Measurements from ENCODE around the gene PLCB3. TPM values are rescaled to one million over a fixed set of nuclear protein-coding genes. Genes with fewer than 3 reads are reported as not detected.

Gene PLCB3
- total and polyA plus RNA-seq, 9 donors = 9.9 to 17.6 (median 12.9) TPM

GRCh38 chr11:64265176-64266160, 14.1 kb downstream of the PLCB3 start:
- Histone ChIP-seq H3K9me3 (replicated peaks; ENCODE audit: control insufficient read depth, low read depth, low read length) (no peaks in the 10 kb centered on the region), H3K4me3 (ENCODE audit: low read length) (no peak overlapping the region), H3K27me3 (ENCODE audit: control insufficient read depth, insufficient read depth, low read length) (no peaks in the 10 kb centered on the region), H3K4me1 (ENCODE audit: control insufficient read depth, insufficient read depth, low read length) (peaks cover 23% of the 10 kb centered on the region), H3K27ac (ENCODE audit: low read length) (no peak overlapping the region), H3K36me3 (ENCODE audit: control insufficient read depth, insufficient read depth, low read length) (peaks cover 58% of the 10 kb centered on the region)
- 88% methylated on average over 33 of the region's 35 CpGs for WGBS (ENCODE audit: insufficient coverage)
- DNase-seq = no peak

DNA sequence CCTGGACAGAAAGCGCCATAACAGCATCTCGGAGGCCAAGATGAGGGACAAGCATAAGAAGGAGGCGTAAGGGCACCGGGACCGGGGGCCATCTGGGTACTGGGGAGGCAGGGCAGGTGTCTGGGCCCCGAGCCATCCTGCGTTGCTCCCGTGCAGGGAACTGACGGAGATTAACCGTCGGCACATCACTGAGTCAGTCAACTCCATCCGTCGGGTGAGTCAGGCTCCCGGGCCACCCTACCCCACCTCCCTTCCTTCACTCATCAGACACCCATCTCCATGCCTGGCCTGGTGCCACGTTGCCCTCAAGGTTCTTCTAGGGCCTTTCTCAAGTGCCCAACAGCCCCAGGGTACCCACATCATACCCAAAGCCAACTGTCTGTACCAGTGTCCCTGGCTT, 15.0 kb downstream of the PLCB3 start:
- H3K4me1 ChIP-seq (ENCODE audit: control insufficient read depth, insufficient read depth, low read length) = peaks cover 25% of the 10 kb centered on the region
- WGBS (ENCODE audit: insufficient coverage) = 77% methylated on average over 13 of the region's 15 CpGs

GRCh38 chr11:64267207-64267945, 16.0 kb downstream of the PLCB3 start:
- DNase-seq = no peak
- Histone ChIP-seq H3K4me3 (ENCODE audit: low read length) (no peak overlapping the region), H3K27me3 (ENCODE audit: control insufficient read depth, insufficient read depth, low read length) (no peaks in the 10 kb centered on the region), H3K27ac (ENCODE audit: low read length) (peak overlapping the region; percentile 13), H3K9me3 (replicated peaks; ENCODE audit: control insufficient read depth, low read depth, low read length) (no peaks in the 10 kb centered on the region), H3K4me1 (ENCODE audit: control insufficient read depth, insufficient read depth, low read length) (peaks cover 34% of the 10 kb centered on the region), H3K36me3 (ENCODE audit: control insufficient read depth, insufficient read depth, low read length) (peaks cover 45% of the 10 kb centered on the region)
- WGBS (ENCODE audit: insufficient coverage) = 83% methylated on average over 14 of the region's 27 CpGs

More for the DNA sequence above, 15.0 kb downstream of the PLCB3 start:
- DNase-seq = no peak
- Histone ChIP-seq H3K4me3 (ENCODE audit: low read length) (no peak overlapping the region), H3K36me3 (ENCODE audit: control insufficient read depth, insufficient read depth, low read length) (peaks cover 52% of the 10 kb centered on the region), H3K27me3 (ENCODE audit: control insufficient read depth, insufficient read depth, low read length) (no peaks in the 10 kb centered on the region), H3K27ac (ENCODE audit: low read length) (no peak overlapping the region), H3K9me3 (replicated peaks; ENCODE audit: control insufficient read depth, low read depth, low read length) (no peaks in the 10 kb centered on the region)

- peak; percentile 59 for DNase-seq
- 64% methylated on average over 20 of the region's 23 CpGs for WGBS (ENCODE audit: insufficient coverage)
- H3K27ac ChIP-seq (ENCODE audit: low read length) = peak overlapping the region; percentile 100
Observed at GRCh38 chr11:64268025-64268892, 16.9 kb downstream of the PLCB3 start.

GRCh38 chr11:64268893-64269539, 17.7 kb downstream of the PLCB3 start:
- Histone ChIP-seq H3K36me3 (ENCODE audit: control insufficient read depth, insufficient read depth, low read length) (peaks cover 39% of the 10 kb centered on the region), H3K27ac (ENCODE audit: low read length) (peak overlapping the region; percentile 100), H3K4me1 (ENCODE audit: control insufficient read depth, insufficient read depth, low read length) (peaks cover 37% of the 10 kb centered on the region), H3K9me3 (replicated peaks; ENCODE audit: control insufficient read depth, low read depth, low read length) (no peaks in the 10 kb centered on the region), H3K27me3 (ENCODE audit: control insufficient read depth, insufficient read depth, low read length) (no peaks in the 10 kb centered on the region), H3K4me3 (ENCODE audit: low read length) (peak overlapping the region; percentile 80)
- under 1% methylated on average over 33 of the region's 34 CpGs for WGBS (ENCODE audit: insufficient coverage)
- DNase-seq = peak; percentile 69

More at GRCh38 chr11:64268025-64268892, 16.9 kb downstream of the PLCB3 start:
- peaks cover 37% of the 10 kb centered on the region for H3K4me1 ChIP-seq (ENCODE audit: control insufficient read depth, insufficient read depth, low read length)
- no peaks in the 10 kb centered on the region for H3K9me3 ChIP-seq (replicated peaks; ENCODE audit: control insufficient read depth, low read depth, low read length)
- peak overlapping the region; percentile 80 for H3K4me3 ChIP-seq (ENCODE audit: low read length)
- no peaks in the 10 kb centered on the region for H3K27me3 ChIP-seq (ENCODE audit: control insufficient read depth, insufficient read depth, low read length)
- peaks cover 38% of the 10 kb centered on the region for H3K36me3 ChIP-seq (ENCODE audit: control insufficient read depth, insufficient read depth, low read length)

DNA sequence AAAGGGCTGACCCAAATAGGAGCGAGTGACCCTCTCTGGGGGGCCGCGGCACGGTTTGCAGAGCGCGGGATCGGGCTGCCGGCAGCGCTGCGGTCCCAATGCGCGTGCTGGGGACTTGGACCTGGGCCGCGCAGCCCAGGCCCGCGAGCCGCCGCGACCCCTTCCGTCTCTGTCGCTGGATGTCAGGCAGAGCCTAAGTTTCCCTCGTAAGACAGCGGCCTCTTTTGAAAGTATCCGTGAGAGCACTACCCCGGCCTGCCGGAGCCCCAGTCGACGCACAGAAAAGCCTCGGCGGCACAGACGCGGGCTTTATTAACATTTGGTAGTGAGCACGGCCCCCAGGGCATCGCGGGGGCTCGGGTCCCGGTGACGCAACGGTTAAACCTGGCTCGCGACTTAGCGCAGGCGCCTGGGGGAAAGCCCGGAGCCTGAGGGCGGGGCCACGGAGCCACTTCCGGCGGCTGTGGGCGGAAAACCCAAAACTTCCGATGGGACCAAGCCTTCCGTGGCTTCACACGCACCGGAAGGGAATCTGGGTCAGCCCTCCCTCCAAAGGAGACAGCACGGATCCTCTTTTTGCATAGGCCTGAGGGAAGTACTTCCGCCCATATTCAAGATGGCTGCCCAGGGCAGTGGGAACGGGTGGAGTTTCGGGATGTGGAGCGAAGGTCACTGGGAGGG, 18.4 kb downstream of the PLCB3 start:
- H3K9me3 ChIP-seq (replicated peaks; ENCODE audit: control insufficient read depth, low read depth, low read length) = no peaks in the 10 kb centered on the region
- DNase-seq = peak; percentile 100
- no peaks in the 10 kb centered on the region for H3K27me3 ChIP-seq (ENCODE audit: control insufficient read depth, insufficient read depth, low read length)
- peaks cover 33% of the 10 kb centered on the region for H3K36me3 ChIP-seq (ENCODE audit: control insufficient read depth, insufficient read depth, low read length)
- H3K4me1 ChIP-seq (ENCODE audit: control insufficient read depth, insufficient read depth, low read length) = peaks cover 37% of the 10 kb centered on the region
- peak overlapping the region; percentile 80 for H3K4me3 ChIP-seq (ENCODE audit: low read length)
- WGBS (ENCODE audit: insufficient coverage) = under 1% methylated on average over 55 of the region's 58 CpGs
- H3K27ac ChIP-seq (ENCODE audit: low read length) = peak overlapping the region; percentile 100

GRCh38 chr11:64275031-64275800, 23.9 kb downstream of the PLCB3 start:
- Histone ChIP-seq H3K27me3 (ENCODE audit: control insufficient read depth, insufficient read depth, low read length) (no peaks in the 10 kb centered on the region), H3K36me3 (ENCODE audit: control insufficient read depth, insufficient read depth, low read length) (peaks cover 48% of the 10 kb centered on the region), H3K27ac (ENCODE audit: low read length) (no peak overlapping the region), H3K4me3 (ENCODE audit: low read length) (no peak overlapping the region), H3K4me1 (ENCODE audit: control insufficient read depth, insufficient read depth, low read length) (peaks cover 14% of the 10 kb centered on the region), H3K9me3 (replicated peaks; ENCODE audit: control insufficient read depth, low read depth, low read length) (no peaks in the 10 kb centered on the region)
- 83% methylated on average over 11 of the region's 15 CpGs for WGBS (ENCODE audit: insufficient coverage)
- DNase-seq = no peak

- Histone ChIP-seq H3K4me3 (ENCODE audit: low read length) (no peak overlapping the region), H3K36me3 (ENCODE audit: control insufficient read depth, insufficient read depth, low read length) (peaks cover 48% of the 10 kb centered on the region), H3K27me3 (ENCODE audit: control insufficient read depth, insufficient read depth, low read length) (no peaks in the 10 kb centered on the region), H3K4me1 (ENCODE audit: control insufficient read depth, insufficient read depth, low read length) (peaks cover 12% of the 10 kb centered on the region), H3K9me3 (replicated peaks; ENCODE audit: control insufficient read depth, low read depth, low read length) (no peaks in the 10 kb centered on the region), H3K27ac (ENCODE audit: low read length) (no peak overlapping the region)
- no peak for DNase-seq
- no CpG with 5 or more reads among the region's 2 CpGs for WGBS (ENCODE audit: insufficient coverage)
Observed at GRCh38 chr11:64275841-64276240, 24.5 kb downstream of the PLCB3 start.
